B cell (primary cell): ENCODE data around the gene MLLT3. TPM values are rescaled to one million over a fixed set of nuclear protein-coding genes. Genes with fewer than 3 reads are reported as not detected.

Experiments used
- ATAC-seq: fragments of 200-7000 bp; cut with Tn5 transposase; one replicate; pipeline ENCODE4 v1.10.0; 2021; ENCODE audit warnings: low read depth, mild to moderate bottlenecking, moderate number of reproducible peaks, moderate library complexity
- CTCF ChIA-PET: fragments of 350-600 bp; sonication (Branson Sonifier 250); formaldehyde crosslinking; loops from one replicate; lab custom pipeline; 2021; ENCODE audit warnings: antibody characterized with exemption, inconsistent platforms; lab: Charles Lee
- POLR2A ChIA-PET: fragments of 350-600 bp; sonication (Branson Sonifier 250); formaldehyde crosslinking; loops from one replicate; lab custom pipeline; 2021; ENCODE audit warnings: antibody characterized with exemption; lab: Charles Lee
- DNase-seq: peaks from one replicate; pipeline ENCODE4 v3.0.0; 2013
- H2AFZ ChIP-seq: 2 replicates; pipeline ENCODE4 v1.6.1; 2012; ENCODE audit warnings: mild to moderate bottlenecking, low read depth, low read length; ENCODE audit not compliant: insufficient read depth, poor library complexity, severe bottlenecking
- H3K27ac ChIP-seq, 2 donors: 1 replicate in 1 of 2; 2 replicates in 1 of 2; pipeline ENCODE4 v1.5.1; 2012 to 2013; ENCODE audit warnings: low read length in 2 of 2, mild to moderate bottlenecking in 2 of 2, moderate library complexity in 1 of 2
- H3K27me3 ChIP-seq, 4 experiments: fragments of 200-600 bp in 1 of 4; sonication (generic) in 1 of 4; replicated peaks in 1 of 4; 1 replicate in 2 of 4; 2 replicates in 2 of 4; pipeline versions ENCODE4 v1.6.1 to v1.7.0; 2013 to 2016; ENCODE audit warnings: low read length in 3 of 4, mild to moderate bottlenecking in 2 of 4, mixed read lengths in 1 of 4, moderate library complexity in 1 of 4; ENCODE audit not compliant: insufficient read depth in 4 of 4, control insufficient read depth in 3 of 4; ENCODE audit errors: control extremely low read depth in 1 of 4
- H3K36me3 ChIP-seq, 2 experiments: replicated peaks in 1 of 2; 1 replicate in 1 of 2; 2 replicates in 1 of 2; pipeline versions ENCODE4 v1.6.1 to v1.7.1; 2013; ENCODE audit warnings: low read length in 1 of 2; ENCODE audit not compliant: insufficient read depth in 2 of 2, control insufficient read depth in 1 of 2; ENCODE audit errors: control extremely low read depth in 1 of 2, extremely low read depth in 1 of 2
- H3K4me1 ChIP-seq, 2 donors: fragments of 200-600 bp in 1 of 2; sonication (generic) in 1 of 2; 1 replicate in 1 of 2; 2 replicates in 1 of 2; pipeline versions ENCODE4 v1.5.1 to v1.6.1; 2013 to 2017; ENCODE audit warnings: low read length in 2 of 2; ENCODE audit not compliant: control insufficient read depth in 2 of 2, insufficient read depth in 2 of 2
- H3K4me2 ChIP-seq: replicated peaks from 2 replicates; pipeline ENCODE3; 2012; ENCODE audit warnings: mild to moderate bottlenecking, low read depth, low read length; ENCODE audit not compliant: poor library complexity, severe bottlenecking
- H3K4me3 ChIP-seq, 5 experiments: fragments of 200-600 bp in 1 of 5; sonication (generic) in 1 of 5; 1 replicate in 3 of 5; 2 replicates in 2 of 5; pipeline versions ENCODE4 v1.5.1 to v1.7.0; 2011 to 2016; ENCODE audit warnings: low read length in 4 of 5, mild to moderate bottlenecking in 4 of 5, low read depth in 2 of 5, control low read depth in 1 of 5, moderate library complexity in 1 of 5; ENCODE audit not compliant: insufficient read depth in 1 of 5; ENCODE audit errors: control extremely low read depth in 1 of 5, extremely low read depth in 1 of 5
- H3K79me2 ChIP-seq: fragments of 200-600 bp; sonication (generic); one replicate; pipeline ENCODE4 v1.6.0; 2016; ENCODE audit warnings: low read length; ENCODE audit not compliant: control insufficient read depth, insufficient read depth
- H3K9ac ChIP-seq: fragments of 200-600 bp; sonication (generic); 2 replicates; pipeline ENCODE4 v1.6.1; 2017; ENCODE audit warnings: mild to moderate bottlenecking, low read length, moderate library complexity
- H3K9me3 ChIP-seq, 3 donors: one replicate each; pipeline versions ENCODE4 v1.6.1 to v1.7.1; 2013; ENCODE audit warnings: low read length in 2 of 3; ENCODE audit not compliant: control insufficient read depth in 2 of 3, insufficient read depth in 1 of 3; ENCODE audit errors: control extremely low read depth in 1 of 3
- H4K20me1 ChIP-seq: 2 replicates; pipeline ENCODE4 v1.6.0; 2012; ENCODE audit warnings: mild to moderate bottlenecking, low read length; ENCODE audit not compliant: insufficient read depth, control insufficient read depth, poor library complexity, severe bottlenecking
- H3K27ac Mint-ChIP-seq: one replicate; pipeline ENCODE4 v1.8.0; 2021; ENCODE audit warnings: mixed read lengths
- H3K27me3 Mint-ChIP-seq: one replicate; pipeline ENCODE4 v1.8.0; 2021; ENCODE audit warnings: mixed read lengths
- H3K4me1 Mint-ChIP-seq: one replicate; pipeline ENCODE4 v1.8.0; 2021; ENCODE audit warnings: mixed read lengths
- H3K4me3 Mint-ChIP-seq: one replicate; pipeline ENCODE4 v1.8.0; 2021; ENCODE audit warnings: mixed read lengths
- H3K9me3 Mint-ChIP-seq: one replicate; pipeline ENCODE4 v1.8.0; 2022; ENCODE audit warnings: mixed read lengths; ENCODE audit not compliant: insufficient read depth
- EZH2 ChIP-seq: IDR thresholded peaks from 2 replicates; pipeline ENCODE4 v1.6.1; 2012; ENCODE audit warnings: borderline replicate concordance, low read depth, mild to moderate bottlenecking, moderate library complexity, low read length; ENCODE audit not compliant: insufficient read depth, poor library complexity, severe bottlenecking
- WGBS: methylation state at CpG from one replicate; pipeline ENCODE4 v1.1.5; 2013; ENCODE audit warnings: missing lambda C conversion rate; ENCODE audit not compliant: insufficient coverage; 5-methylcytosine and 5-hydroxymethylcytosine counted together
- intact Hi-C: fragments of 100-400 bp; cut with micrococcal nuclease; formaldehyde crosslinking; loops from one replicate; pipeline ENCODE4 v1.10.0; 2022
- polyA plus RNA-seq: library from polyadenylated mRNA; depleted of rRNA; stranded (reverse); fragments of >200 nt; gene quantifications from 2 replicates; pipeline ENCODE4 v1.2.3, GENCODE V29; 2012
- total RNA-seq, 2 donors: library from RNA; stranded (reverse); fragments of 120-200 nt in 1 of 2; gene quantifications; 1 replicate in 1 of 2; 2 replicates in 1 of 2; pipeline versions ENCODE4 v1.2.3 to v1.2.4, GENCODE V29; 2013 to 2022
- TF ChIP-seq, protein P1 (sequence below): fragments of 200-600 bp; IDR thresholded peaks from one replicate; pipeline ENCODE4 v1.8.0; 2022; ENCODE audit warnings: antibody characterized with exemption, mild to moderate bottlenecking

The MLLT3 gene
- total and polyA plus RNA-seq, 2 donors (not counting 1 experiment from before 2014, with no cell fraction given): 3.4 to 3.6 TPM

DNA sequence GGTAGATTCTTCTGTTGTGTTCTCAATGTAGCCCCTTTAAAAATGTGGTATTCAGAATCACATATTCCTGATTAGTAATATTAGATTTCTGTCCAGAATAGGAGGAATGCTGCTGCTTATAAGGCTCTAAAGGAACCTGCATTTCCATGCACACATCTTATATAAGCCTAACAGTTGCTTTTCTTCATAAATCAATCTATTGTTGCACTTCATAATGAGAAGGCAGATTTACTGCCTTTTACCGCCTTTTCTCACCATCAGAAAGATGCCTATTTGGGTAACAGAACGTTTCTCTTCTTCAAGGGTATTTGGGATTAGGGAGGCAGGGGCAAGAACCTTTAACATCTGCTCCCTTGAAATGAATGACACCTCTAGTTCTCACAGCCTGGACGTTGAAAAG, 243.4 kb downstream of the MLLT3 start:
- H3K9ac ChIP-seq: no peak overlapping the region
- Mint-ChIP-seq H3K9me3 (no peaks in the 10 kb centered on the region), H3K27ac (no peak overlapping the region), H3K27me3 (peaks cover 11% of the 10 kb centered on the region), H3K4me3 (no peak overlapping the region), H3K4me1 (peaks cover 4% of the 10 kb centered on the region)
- ATAC-seq (no peak), DNase-seq (no peak)
- no peaks in the 10 kb centered on the region for H3K4me1 ChIP-seq
- H3K4me3 ChIP-seq: no peak overlapping the region
- H3K4me2 ChIP-seq: no peak overlapping the region
- no peak overlapping the region for H3K27ac ChIP-seq
- ChIA-PET CTCF (no interaction called here), POLR2A (no interaction called here)
- intact Hi-C loops: no loop called here
- H3K79me2 ChIP-seq: no peaks in the 10 kb centered on the region
- no peak overlapping the region for H2AFZ ChIP-seq
- no CpG with 5 or more reads among the region's 3 CpGs for WGBS
- TF ChIP-seq, protein P1, sequence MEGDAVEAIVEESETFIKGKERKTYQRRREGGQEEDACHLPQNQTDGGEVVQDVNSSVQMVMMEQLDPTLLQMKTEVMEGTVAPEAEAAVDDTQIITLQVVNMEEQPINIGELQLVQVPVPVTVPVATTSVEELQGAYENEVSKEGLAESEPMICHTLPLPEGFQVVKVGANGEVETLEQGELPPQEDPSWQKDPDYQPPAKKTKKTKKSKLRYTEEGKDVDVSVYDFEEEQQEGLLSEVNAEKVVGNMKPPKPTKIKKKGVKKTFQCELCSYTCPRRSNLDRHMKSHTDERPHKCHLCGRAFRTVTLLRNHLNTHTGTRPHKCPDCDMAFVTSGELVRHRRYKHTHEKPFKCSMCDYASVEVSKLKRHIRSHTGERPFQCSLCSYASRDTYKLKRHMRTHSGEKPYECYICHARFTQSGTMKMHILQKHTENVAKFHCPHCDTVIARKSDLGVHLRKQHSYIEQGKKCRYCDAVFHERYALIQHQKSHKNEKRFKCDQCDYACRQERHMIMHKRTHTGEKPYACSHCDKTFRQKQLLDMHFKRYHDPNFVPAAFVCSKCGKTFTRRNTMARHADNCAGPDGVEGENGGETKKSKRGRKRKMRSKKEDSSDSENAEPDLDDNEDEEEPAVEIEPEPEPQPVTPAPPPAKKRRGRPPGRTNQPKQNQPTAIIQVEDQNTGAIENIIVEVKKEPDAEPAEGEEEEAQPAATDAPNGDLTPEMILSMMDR: no peak
- no peak for TF ChIP-seq EZH2
- H4K20me1 ChIP-seq: no peaks in the 10 kb centered on the region
- no peaks in the 10 kb centered on the region for H3K9me3 ChIP-seq
- H3K36me3 ChIP-seq: no peaks in the 10 kb centered on the region
- peaks cover 0 to 3% (median 0%) of the 10 kb centered on the region in 4 experiments for H3K27me3 ChIP-seq

DNA sequence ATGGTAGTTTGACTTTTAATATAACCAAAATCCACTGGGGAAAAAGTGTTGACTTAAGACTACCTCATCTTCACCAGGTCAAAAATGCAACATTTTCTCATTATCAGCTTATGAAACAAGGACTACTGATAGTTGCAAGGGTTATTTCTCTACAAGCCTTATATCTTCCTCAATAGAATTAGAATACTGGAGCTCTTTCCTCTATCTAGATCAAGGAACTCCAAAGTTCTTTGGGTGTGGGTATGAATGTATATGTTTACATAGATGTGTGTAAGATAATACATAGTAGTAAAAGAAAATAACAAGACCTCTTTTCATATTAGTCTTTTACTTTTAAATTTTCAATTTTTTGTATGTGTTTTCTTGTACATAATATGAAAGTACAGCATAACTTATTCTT, 244.5 kb downstream of the MLLT3 start:
- no peaks in the 10 kb centered on the region for H3K9me3 ChIP-seq
- H3K27ac ChIP-seq: no peak overlapping the region
- no peaks in the 10 kb centered on the region for H4K20me1 ChIP-seq
- POLR2A ChIA-PET: no interaction called here
- peaks cover 0 to 3% (median 0%) of the 10 kb centered on the region in 4 experiments for H3K27me3 ChIP-seq
- no peak for TF ChIP-seq EZH2
- TF ChIP-seq, protein P1: no peak
- DNase-seq (no peak), ATAC-seq (no peak)
- peaks cover 10% of the 10 kb centered on the region for H3K27me3 Mint-ChIP-seq
- H2AFZ ChIP-seq: no peak overlapping the region
- CTCF ChIA-PET: no interaction called here
- H3K4me1 Mint-ChIP-seq: peaks cover 11% of the 10 kb centered on the region
- no peaks in the 10 kb centered on the region for H3K79me2 ChIP-seq
- no peak overlapping the region for H3K4me3 Mint-ChIP-seq
- no peak overlapping the region for H3K4me3 ChIP-seq
- intact Hi-C loops: no loop called here
- H3K4me2 ChIP-seq: no peak overlapping the region
- no peaks in the 10 kb centered on the region for H3K9me3 Mint-ChIP-seq
- H3K36me3 ChIP-seq: no peaks in the 10 kb centered on the region
- H3K4me1 ChIP-seq: peaks cover 0 to 6% of the 10 kb centered on the region in 2 donors
- no peak overlapping the region for H3K9ac ChIP-seq
- H3K27ac Mint-ChIP-seq: no peak overlapping the region
